ENCODE measurements around the gene MORC4.
A peak's percentile ranks its signal among the peaks of the same experiment; 100 is the strongest.

The MORC4 gene

GRCh38 chrX:106903856-106904528 lies 96.0 kb downstream of the MORC4 start:
- no peak for DNase-seq

- no peak for DNase-seq
Measured at GRCh38 chrX:106903291-106903824, 96.7 kb downstream of the MORC4 start, which contains the start of gene RIPPLY1. Gene RIPPLY1 (minus strand): TSS chrX:106903341. CDS start chrX:106903287, 54 bp downstream.

GRCh38 chrX:106902684-106903083 lies 97.3 kb downstream of the MORC4 start:
- no peak for DNase-seq

- DNase-seq: no peak
Measured at GRCh38 chrX:106901781-106902219, 98.2 kb downstream of the MORC4 start.

- no peak for DNase-seq
Measured at GRCh38 chrX:106901341-106901740, 98.7 kb downstream of the MORC4 start.

- DNase-seq: no peak
Measured at GRCh38 chrX:106899841-106900240, 100.2 kb downstream of the MORC4 start.

GRCh38 chrX:106899276-106899675 lies 100.7 kb downstream of the MORC4 start:
- DNase-seq: no peak

- DNase-seq: peak; percentile 12
Measured at GRCh38 chrX:106898462-106898861, 101.5 kb downstream of the MORC4 start.

- no peak for DNase-seq
Measured at GRCh38 chrX:106897259-106897658, 102.8 kb downstream of the MORC4 start.

- DNase-seq: no peak
Measured at GRCh38 chrX:106894978-106895452, 105.0 kb downstream of the MORC4 start.

- DNase-seq: peak; percentile 38
Measured at GRCh38 chrX:106894392-106894909, 105.6 kb downstream of the MORC4 start.

GRCh38 chrX:106891762-106892460 lies 108.1 kb downstream of the MORC4 start:
- no peak for DNase-seq

Measured in GDM1 (cell line).